ENCODE results near the gene ASB3.
"Not testable (repeated sequence)": the region's sequence is repeated elsewhere in the genome, so short reads cannot be mapped to it uniquely, and the experiment has no call there.

Gene ASB3

DNA sequence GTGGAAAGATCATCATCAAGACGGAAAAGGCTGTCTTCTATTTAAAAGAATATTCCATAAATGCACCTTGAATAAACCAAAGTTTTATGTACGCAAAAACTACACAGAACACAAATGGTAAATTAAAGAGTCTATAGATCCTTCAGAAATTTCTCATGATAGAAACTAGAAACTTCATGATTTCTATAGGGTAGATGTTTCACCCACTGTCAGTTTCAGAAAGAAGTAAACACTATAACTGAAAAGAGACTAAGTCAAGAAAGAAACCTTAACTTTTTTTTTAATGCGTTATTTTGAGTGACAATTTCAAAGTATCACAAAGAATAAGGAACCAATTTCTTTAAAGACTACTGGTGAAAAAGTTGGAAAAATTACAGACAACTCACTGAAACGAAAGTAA, 61.1 kb downstream of the ASB3 start:
- ATAC-seq = no peak
- H3K27ac Mint-ChIP-seq = no peak overlapping the region
- H3K27me3 Mint-ChIP-seq = no peaks in the 10 kb centered on the region
- H3K9me3 Mint-ChIP-seq = peaks cover 5% of the 10 kb centered on the region
- peaks cover 31% of the 10 kb centered on the region for H3K4me1 Mint-ChIP-seq
- peaks cover 49% of the 10 kb centered on the region for H3K36me3 Mint-ChIP-seq
- H3K4me3 Mint-ChIP-seq = no peak overlapping the region

DNA sequence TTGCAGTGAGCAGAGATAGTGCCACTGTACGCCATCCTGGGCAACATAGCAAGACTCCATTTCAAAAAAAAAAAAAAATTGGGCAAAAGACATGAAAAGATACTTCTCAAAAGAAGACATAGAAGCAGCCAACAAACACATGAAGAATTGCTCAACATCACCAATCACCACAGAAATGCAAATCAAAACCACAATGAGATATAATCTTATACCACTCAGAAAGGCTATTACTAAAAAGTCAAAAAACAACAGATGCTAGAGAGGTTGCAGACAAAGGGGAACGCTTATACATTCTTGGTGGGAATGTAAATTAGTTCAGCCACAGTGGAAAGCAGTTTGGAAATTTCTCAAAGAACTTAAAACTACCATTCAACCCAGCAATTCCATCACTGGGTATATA, 62.2 kb downstream of the ASB3 start:
- Mint-ChIP-seq H3K36me3 (peaks cover 60% of the 10 kb centered on the region), H3K27me3 (no peaks in the 10 kb centered on the region), H3K9me3 (peaks cover 5% of the 10 kb centered on the region), H3K4me3 (no peak overlapping the region), H3K27ac (no peak overlapping the region), H3K4me1 (peaks cover 31% of the 10 kb centered on the region)
- no peak for ATAC-seq

DNA sequence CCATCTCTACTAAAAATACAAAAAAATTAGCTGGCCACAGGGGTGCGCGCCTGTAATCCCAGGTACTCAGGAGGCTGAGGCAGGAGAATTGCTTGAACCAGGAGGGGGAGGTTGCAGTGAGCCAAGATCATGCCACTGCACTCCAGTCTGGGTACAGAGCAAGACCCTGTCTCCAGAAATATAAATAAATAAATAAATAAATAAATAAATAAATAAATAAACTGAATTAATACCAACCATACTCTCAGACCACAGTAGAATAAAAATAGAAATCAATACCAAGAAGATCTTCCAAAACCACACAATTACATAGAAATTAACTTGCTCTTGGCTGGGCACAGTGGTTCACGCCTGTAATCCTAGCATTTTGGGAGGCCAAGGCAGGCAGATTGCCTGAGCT, 65.8 kb downstream of the ASB3 start:
- H3K9me3 Mint-ChIP-seq, ATAC-seq, H3K27me3 Mint-ChIP-seq, H3K4me3 Mint-ChIP-seq, H3K27ac Mint-ChIP-seq: not testable (repeated sequence)
- Mint-ChIP-seq H3K4me1 (peaks cover 31% of the 10 kb centered on the region), H3K36me3 (peaks cover 78% of the 10 kb centered on the region)

DNA sequence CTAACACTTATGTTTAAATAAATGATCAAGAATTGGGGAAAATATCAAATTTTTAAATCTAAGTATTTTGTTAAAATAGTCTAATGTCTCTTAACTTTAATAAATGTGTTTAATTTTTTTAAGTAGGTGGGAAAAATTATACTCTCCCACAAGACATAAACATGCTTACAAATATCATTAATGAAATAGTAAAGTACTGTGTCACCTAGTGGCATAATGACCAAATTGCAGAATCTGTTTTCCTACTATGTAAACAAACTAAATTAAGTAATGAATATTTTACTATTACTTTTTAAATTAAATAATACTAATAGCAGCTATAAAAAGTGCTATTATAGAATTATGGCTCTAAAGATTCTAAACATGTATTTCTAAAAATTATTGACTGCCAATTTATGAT, 71.2 kb downstream of the ASB3 start:
- no peak for ATAC-seq
- Mint-ChIP-seq H3K4me1 (no peaks in the 10 kb centered on the region), H3K9me3 (no peaks in the 10 kb centered on the region), H3K27me3 (no peaks in the 10 kb centered on the region), H3K36me3 (peaks cover 81% of the 10 kb centered on the region), H3K4me3 (no peak overlapping the region), H3K27ac (no peak overlapping the region)

DNA sequence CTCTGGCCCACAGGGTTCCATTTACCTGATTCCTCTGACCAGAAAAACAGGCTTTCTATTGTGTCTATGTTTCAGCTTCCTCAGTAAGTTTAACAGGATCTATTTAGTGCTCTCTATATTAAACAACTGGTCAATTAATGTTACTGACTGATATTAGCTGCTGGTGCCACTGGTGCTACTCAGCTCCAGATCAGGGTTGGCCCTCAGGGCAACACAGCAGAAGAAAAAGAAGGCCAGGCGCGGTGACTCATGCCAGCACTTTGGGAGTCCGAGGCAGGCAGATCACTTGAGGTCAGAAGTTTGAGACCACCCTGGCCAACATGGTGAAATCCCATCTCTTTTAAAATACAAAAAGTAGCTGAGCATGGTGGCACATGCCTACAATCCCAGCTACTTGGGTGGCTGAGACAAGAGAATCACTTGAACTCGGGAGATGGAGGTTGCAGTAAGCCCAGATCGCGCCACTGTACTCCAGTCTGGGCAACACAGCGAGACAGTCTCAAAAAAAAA, 75.4 kb downstream of the ASB3 start:
- ATAC-seq = no peak
- Mint-ChIP-seq H3K27ac (no peak overlapping the region), H3K9me3 (peaks cover 8% of the 10 kb centered on the region), H3K36me3 (peaks cover 85% of the 10 kb centered on the region), H3K27me3 (no peaks in the 10 kb centered on the region), H3K4me1 (no peaks in the 10 kb centered on the region), H3K4me3 (no peak overlapping the region)

DNA sequence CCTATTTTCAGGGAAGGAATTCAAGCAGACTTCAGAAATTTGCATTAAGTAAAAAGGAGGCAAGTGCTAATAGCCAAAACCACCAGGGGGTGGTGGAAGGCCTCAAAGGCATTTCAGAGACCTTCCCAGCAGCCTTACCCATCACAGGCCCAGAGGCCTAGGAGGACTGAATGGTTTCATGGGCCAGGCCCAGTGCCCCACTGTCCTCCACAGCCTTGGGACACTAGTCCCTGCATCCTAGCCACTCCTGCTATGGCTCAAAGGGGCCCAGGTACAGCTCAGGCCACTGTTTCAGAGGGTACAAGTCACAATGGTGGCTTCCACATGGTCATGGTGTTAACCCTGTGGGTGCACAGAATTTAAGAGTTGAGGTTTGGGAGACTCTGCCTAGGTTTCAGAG, 77.8 kb downstream of the ASB3 start:
- H3K9me3 Mint-ChIP-seq = peaks cover 8% of the 10 kb centered on the region
- no peak overlapping the region for H3K27ac Mint-ChIP-seq
- peaks cover 79% of the 10 kb centered on the region for H3K36me3 Mint-ChIP-seq
- ATAC-seq = no peak
- no peaks in the 10 kb centered on the region for H3K4me1 Mint-ChIP-seq
- no peaks in the 10 kb centered on the region for H3K27me3 Mint-ChIP-seq
- no peak overlapping the region for H3K4me3 Mint-ChIP-seq

DNA sequence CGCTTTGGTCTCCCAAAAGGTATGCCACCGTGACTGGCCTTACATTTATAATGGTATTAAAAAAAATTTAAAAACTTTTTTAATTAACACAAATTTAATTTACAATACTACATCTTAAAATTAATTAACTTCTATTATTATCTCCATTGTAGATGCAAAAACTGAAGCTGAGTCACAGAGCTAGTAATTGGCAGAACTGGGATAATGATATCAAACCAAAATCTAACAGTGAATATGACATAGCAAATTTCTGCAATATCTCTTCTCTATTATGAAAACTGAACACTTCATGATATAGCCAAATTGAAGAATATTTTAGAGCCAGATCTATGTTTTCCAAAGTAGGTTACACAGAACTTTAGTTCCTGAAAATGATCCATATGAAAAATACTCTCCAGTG, 85.5 kb downstream of the ASB3 start:
- ATAC-seq = no peak
- no peak overlapping the region for H3K4me3 Mint-ChIP-seq
- no peaks in the 10 kb centered on the region for H3K27me3 Mint-ChIP-seq
- H3K9me3 Mint-ChIP-seq = no peaks in the 10 kb centered on the region
- H3K36me3 Mint-ChIP-seq = peaks cover 46% of the 10 kb centered on the region
- no peak overlapping the region for H3K27ac Mint-ChIP-seq
- H3K4me1 Mint-ChIP-seq = no peaks in the 10 kb centered on the region

DNA sequence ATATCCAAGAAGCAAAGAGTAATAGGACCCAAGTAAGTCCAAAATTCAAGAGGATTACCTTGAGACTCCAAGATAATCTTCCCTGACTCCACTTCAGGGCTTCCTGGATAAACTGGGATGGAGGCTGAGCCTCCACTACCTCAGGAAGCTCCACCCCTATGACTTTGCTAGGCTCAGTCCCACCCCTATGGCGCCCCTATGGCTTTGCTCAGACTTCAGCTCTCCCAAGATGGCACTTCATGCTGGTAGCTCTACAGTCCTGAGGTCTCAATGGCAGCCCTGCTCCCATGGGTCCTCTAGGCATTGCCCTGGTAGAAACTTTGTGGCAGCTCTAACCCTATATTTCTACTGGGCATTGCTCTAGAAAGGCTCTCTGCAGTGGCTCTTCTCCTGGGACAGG, 89.1 kb downstream of the ASB3 start:
- Mint-ChIP-seq H3K4me1 (no peaks in the 10 kb centered on the region), H3K27me3 (no peaks in the 10 kb centered on the region), H3K4me3 (no peak overlapping the region), H3K27ac (no peak overlapping the region), H3K9me3 (no peaks in the 10 kb centered on the region), H3K36me3 (peaks cover 42% of the 10 kb centered on the region)
- no peak for ATAC-seq

DNA sequence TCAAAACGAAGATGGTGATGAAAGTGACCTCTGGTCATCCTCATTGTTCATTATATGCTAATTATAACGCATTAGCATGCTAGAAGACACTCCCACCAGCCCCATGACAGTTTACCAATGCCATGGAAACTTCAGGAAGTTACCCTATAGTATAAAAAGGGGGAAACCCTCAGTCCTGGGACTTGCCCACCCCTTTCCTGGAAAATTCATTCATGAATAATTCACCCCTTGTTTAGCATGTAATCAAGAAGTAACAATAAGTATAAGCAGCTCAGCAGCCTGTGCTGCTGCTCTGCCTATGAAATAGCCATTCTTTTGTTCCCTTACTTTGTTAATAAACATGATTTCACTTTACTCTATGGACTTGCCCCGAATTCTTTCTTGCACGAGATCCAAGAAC, 89.7 kb downstream of the ASB3 start:
- Mint-ChIP-seq H3K27me3 (no peaks in the 10 kb centered on the region), H3K9me3 (no peaks in the 10 kb centered on the region), H3K4me3 (no peak overlapping the region), H3K36me3 (peaks cover 45% of the 10 kb centered on the region), H3K4me1 (no peaks in the 10 kb centered on the region), H3K27ac (no peak overlapping the region)
- ATAC-seq = no peak

DNA sequence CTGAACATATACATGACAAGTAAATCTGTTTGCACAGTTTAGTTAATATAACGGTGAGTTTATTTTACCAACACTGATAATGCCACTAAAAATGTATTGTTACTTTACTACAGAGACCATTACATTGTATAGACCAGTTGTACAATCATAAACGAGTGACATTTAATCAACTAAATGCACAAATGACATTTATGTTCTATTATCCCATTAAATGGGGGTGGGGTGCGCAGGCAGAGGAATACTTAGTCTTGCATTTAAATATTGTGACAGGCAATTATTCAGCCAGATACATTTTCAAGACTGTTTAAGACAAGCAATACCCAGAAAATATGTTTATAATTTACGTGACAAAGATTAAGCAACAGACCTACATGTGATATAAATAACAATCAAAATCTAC, 91.2 kb downstream of the ASB3 start:
- no peak for ATAC-seq
- Mint-ChIP-seq H3K4me1 (no peaks in the 10 kb centered on the region), H3K27me3 (no peaks in the 10 kb centered on the region), H3K9me3 (no peaks in the 10 kb centered on the region), H3K36me3 (peaks cover 60% of the 10 kb centered on the region), H3K4me3 (no peak overlapping the region), H3K27ac (no peak overlapping the region)

DNA sequence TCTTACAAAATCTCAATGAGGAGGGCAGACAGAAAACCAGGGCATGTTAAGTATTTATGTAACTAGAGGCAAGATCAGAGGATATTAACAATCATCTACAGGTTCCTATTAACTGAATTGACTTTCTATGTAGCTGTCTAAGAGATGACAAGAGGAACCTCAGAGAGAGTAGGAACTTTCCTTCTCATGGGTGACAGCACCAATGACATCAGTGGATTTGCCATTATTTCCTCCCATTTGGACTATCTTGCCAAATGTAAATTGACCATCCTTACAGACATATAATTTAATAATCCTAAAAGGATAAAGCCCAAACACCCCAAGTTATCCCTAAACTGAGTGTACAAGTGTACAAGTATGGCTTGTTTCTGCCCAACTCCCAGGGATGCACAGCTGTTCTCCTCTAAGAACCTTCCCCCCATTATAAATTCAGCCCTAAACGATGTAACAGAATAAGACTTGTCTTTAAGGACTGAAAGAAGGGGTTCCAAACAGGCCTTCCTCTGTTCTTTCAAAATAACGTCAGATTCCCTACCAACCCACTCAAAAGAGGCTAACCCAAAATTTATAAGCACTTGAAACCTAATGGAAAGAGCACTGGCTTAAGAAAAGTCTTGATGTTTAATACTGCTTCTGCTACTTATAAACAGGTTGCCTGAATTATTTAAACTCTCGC, 92.5 kb downstream of the ASB3 start:
- Mint-ChIP-seq H3K9me3 (no peaks in the 10 kb centered on the region), H3K4me3 (no peak overlapping the region), H3K4me1 (no peaks in the 10 kb centered on the region), H3K27ac (no peak overlapping the region), H3K27me3 (no peaks in the 10 kb centered on the region), H3K36me3 (peaks cover 52% of the 10 kb centered on the region)
- no peak for ATAC-seq

DNA sequence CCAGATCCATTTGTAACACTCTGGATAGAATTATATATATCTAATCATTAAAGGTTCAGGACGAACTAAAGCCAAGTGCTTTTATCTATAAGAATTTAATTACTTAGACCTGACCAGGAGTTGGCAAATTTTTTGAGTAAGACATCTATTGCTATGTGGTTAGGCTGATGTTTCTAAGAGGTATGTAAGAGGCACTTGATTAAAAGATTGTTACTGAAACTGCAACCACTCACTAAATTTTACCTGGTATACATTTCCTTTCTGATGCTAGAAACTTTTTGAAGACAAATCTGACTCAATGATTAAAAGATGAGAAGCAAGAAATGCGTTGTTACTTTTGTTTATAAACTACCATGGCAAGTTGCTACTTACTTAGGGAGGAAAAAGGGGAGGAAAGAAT, 95.9 kb downstream of the ASB3 start:
- Mint-ChIP-seq H3K4me3 (no peak overlapping the region), H3K27ac (no peak overlapping the region), H3K27me3 (no peaks in the 10 kb centered on the region), H3K4me1 (no peaks in the 10 kb centered on the region), H3K9me3 (no peaks in the 10 kb centered on the region), H3K36me3 (peaks cover 43% of the 10 kb centered on the region)
- ATAC-seq = no peak

DNA sequence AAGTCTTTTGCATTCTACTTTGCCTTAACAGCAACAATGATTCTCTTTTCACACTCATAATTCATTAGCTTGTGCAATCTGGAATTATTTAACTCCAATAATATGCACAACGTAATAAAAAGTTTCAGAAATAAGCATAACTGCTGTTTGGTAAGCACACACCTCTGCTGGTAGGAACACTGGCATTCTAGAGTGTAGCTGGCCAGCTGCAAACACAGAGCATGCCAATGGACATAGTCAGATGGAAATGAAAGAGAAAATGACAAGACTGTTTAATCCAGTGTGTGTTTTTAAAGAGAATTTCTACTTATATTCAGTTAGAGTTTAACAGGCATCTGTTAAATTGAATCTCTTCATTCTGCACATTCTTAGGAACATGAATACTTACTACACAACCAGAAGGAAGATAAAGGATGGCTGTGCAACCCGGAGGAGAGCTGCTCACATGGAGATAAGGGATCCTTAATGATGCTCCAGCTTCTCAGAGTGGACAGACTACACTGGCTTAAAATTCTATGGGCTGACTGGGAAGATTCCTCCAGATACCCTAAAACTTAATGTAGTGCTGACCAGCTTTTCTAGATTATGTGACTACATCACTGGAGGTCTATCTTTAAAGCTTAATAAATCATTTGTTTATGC, 113.8 kb downstream of the ASB3 start:
- ATAC-seq = no peak

DNA sequence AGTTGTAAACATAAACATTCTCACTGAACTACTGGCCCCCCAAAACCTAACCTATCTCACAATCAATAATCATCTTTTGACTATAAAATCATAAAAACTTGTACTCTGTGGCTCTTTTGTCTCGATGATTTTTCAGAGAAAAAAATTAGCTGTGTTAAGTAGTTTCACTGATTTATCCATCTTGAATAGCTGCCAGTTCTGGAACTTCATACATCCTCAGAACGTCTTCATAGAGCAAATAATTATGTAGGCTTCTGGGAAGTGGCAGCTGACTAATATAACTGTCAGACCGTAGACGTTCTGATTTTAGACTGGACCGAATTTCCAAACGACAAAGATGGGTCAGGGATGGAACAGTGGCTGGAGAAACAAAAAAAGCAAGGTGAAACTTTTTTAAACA, 116.4 kb downstream of the ASB3 start:
- Mint-ChIP-seq H3K36me3 (peaks cover 52% of the 10 kb centered on the region), H3K9me3 (peaks cover 2% of the 10 kb centered on the region), H3K4me3 (no peak overlapping the region), H3K27me3 (no peaks in the 10 kb centered on the region), H3K27ac (no peak overlapping the region), H3K4me1 (no peaks in the 10 kb centered on the region)
- ATAC-seq = no peak

More for the DNA sequence above, 113.8 kb downstream of the ASB3 start:
- Mint-ChIP-seq H3K4me3 (no peak overlapping the region), H3K27ac (no peak overlapping the region), H3K36me3 (peaks cover 44% of the 10 kb centered on the region), H3K4me1 (no peaks in the 10 kb centered on the region), H3K27me3 (no peaks in the 10 kb centered on the region), H3K9me3 (peaks cover under 1% of the 10 kb centered on the region)

DNA sequence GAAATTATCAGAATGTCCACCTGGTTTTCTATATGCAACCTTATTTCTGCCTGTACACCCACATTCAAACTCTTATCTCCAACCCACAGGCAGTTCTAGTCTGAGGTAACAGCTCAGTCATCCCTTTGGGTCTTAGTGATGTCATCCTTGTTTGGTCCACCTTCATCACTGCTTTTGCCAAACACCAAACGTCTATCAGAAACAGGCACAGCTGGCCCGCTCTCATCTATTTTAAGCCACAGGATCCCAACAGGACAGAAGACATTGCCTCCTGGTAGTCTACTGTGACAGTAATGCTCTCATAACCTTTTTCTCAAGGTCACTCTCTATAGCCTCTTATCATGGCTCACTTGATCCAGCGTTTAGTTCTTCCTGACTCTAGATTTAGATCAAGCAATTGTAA, 118.1 kb downstream of the ASB3 start:
- Mint-ChIP-seq H3K4me1 (no peaks in the 10 kb centered on the region), H3K36me3 (peaks cover 69% of the 10 kb centered on the region), H3K27ac (no peak overlapping the region), H3K9me3 (peaks cover 8% of the 10 kb centered on the region), H3K4me3 (no peak overlapping the region), H3K27me3 (no peaks in the 10 kb centered on the region)
- ATAC-seq = no peak

DNA sequence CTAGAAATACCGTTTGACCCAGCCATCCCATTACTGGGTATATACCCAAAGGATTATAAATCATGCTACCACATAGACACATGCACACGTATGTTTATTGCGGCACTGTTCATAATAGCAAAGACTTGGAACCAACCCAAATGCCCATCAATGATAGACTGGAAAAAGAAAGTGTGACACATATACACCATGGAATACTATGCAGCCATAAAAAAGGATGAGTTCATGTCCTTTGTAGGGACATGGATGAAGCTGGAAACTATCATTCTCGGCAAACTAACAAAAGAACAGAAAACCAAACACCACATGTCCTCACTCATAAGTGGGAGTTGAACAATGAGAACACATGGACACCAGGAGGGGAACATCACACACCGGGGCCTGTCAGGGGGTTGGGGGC, 119.6 kb downstream of the ASB3 start:
- H3K36me3 Mint-ChIP-seq = peaks cover 76% of the 10 kb centered on the region
- ATAC-seq, H3K4me1 Mint-ChIP-seq, H3K27ac Mint-ChIP-seq, H3K9me3 Mint-ChIP-seq, H3K27me3 Mint-ChIP-seq, H3K4me3 Mint-ChIP-seq: not testable (repeated sequence)

Measured in stimulated activated memory B cell treated with anti-CD40 and anti-IgM and Interleukin-4, amounts not matched to agents 10 μg/mL and 1 μg/mL and 100 μg/mL, for 72 hours (primary cell).